ENCODE data around the gene GRIN3B. TPM values are rescaled to one million over a fixed set of nuclear protein-coding genes. Genes with fewer than 3 reads are reported as not detected.
A peak's percentile ranks its signal among the peaks of the same experiment; 100 is the strongest.

GRIN3B gene
- total RNA-seq, 1 experiment from 2014 or later = 0.11 TPM

GRCh38 chr19:1042689-1043511, 42.7 kb downstream of the GRIN3B start:
- no peaks in the 10 kb centered on the region for H3K9me3 ChIP-seq (ENCODE audit: insufficient read depth, low read depth)
- DNase-seq = no peak
- no peaks in the 10 kb centered on the region for H4K20me1 ChIP-seq (ENCODE audit: insufficient read depth)
- no peaks in the 10 kb centered on the region for H3K79me2 ChIP-seq (ENCODE audit: low read depth)
- TF ChIP-seq EZH2 (IDR thresholded peaks at IDR 0.05; ENCODE audit: low read depth) = no peak
- TF ChIP-seq, protein P1, sequence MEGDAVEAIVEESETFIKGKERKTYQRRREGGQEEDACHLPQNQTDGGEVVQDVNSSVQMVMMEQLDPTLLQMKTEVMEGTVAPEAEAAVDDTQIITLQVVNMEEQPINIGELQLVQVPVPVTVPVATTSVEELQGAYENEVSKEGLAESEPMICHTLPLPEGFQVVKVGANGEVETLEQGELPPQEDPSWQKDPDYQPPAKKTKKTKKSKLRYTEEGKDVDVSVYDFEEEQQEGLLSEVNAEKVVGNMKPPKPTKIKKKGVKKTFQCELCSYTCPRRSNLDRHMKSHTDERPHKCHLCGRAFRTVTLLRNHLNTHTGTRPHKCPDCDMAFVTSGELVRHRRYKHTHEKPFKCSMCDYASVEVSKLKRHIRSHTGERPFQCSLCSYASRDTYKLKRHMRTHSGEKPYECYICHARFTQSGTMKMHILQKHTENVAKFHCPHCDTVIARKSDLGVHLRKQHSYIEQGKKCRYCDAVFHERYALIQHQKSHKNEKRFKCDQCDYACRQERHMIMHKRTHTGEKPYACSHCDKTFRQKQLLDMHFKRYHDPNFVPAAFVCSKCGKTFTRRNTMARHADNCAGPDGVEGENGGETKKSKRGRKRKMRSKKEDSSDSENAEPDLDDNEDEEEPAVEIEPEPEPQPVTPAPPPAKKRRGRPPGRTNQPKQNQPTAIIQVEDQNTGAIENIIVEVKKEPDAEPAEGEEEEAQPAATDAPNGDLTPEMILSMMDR (conservative IDR thresholded peaks at IDR 0.05) = no peak
- H3K4me1 ChIP-seq (replicated peaks; ENCODE audit: insufficient read depth) = peaks cover 10% of the 10 kb centered on the region; the same call in 1 of the 2 replicates
- peaks cover 33% of the 10 kb centered on the region for H3F3A ChIP-seq (ENCODE audit: insufficient read depth, low read depth)
- no peaks in the 10 kb centered on the region for H3K27me3 ChIP-seq (ENCODE audit: insufficient read depth, low read depth)
- H3K27ac ChIP-seq = no peak overlapping the region
- no peak overlapping the region for H2AFZ ChIP-seq
- ChIA-PET POLR2A (ENCODE audit: unreplicated experiment) (interaction anchor here (0.6 kb wide), 1 partner anchor 312 kb away, joined by 4 read pairs; a partner anchor contains a TSS), CTCF (no interaction called here)
- H3K4me3 ChIP-seq = no peak overlapping the region
- H3K4me2 ChIP-seq = no peak overlapping the region
- BruUV-seq (replicated peaks) = no TSS peak
- no peaks in the 10 kb centered on the region for H3K9me2 ChIP-seq (ENCODE audit: insufficient read depth)
- intact Hi-C loops (cut with micrococcal nuclease; ENCODE audit: unreplicated experiment) = no loop called here
- H3K36me3 ChIP-seq (ENCODE audit: low read depth) = no peaks in the 10 kb centered on the region

DNA sequence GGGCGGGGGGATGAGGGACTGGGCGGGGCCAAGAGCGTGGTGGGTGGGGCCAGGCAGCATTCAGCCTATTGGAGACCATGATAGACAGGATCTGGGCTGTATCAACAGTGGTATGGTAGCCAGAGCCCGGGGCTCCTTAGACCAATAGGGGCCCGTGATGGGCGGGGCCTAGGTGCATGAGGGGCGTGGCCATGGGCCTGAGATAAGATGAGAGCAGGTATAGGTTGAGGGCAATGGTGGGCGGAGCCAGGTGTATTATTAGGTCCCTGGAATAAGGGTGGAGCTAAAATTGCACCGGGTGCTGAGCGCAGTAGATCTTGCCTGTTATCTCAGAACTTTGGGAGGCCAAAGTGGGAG, 45.0 kb downstream of the GRIN3B start:
- TF ChIP-seq EZH2 (IDR thresholded peaks at IDR 0.05; ENCODE audit: low read depth) = no peak
- TF ChIP-seq, protein P1 (conservative IDR thresholded peaks at IDR 0.05) = no peak
- no TSS peak for BruUV-seq (replicated peaks)
- no peak overlapping the region for H3K27ac ChIP-seq
- H3F3A ChIP-seq (ENCODE audit: insufficient read depth, low read depth) = peaks cover 19% of the 10 kb centered on the region
- intact Hi-C loops (cut with micrococcal nuclease; ENCODE audit: unreplicated experiment) = no loop called here
- H2AFZ ChIP-seq = no peak overlapping the region
- no peaks in the 10 kb centered on the region for H3K9me3 ChIP-seq (ENCODE audit: insufficient read depth, low read depth)
- ChIA-PET POLR2A (ENCODE audit: unreplicated experiment) (no interaction called here), CTCF (no interaction called here)
- no peak overlapping the region for H3K4me3 ChIP-seq
- no peaks in the 10 kb centered on the region for H3K27me3 ChIP-seq (ENCODE audit: insufficient read depth, low read depth)
- no peaks in the 10 kb centered on the region for H4K20me1 ChIP-seq (ENCODE audit: insufficient read depth)
- H3K36me3 ChIP-seq (ENCODE audit: low read depth) = no peaks in the 10 kb centered on the region
- H3K4me2 ChIP-seq = no peak overlapping the region
- H3K4me1 ChIP-seq (replicated peaks; ENCODE audit: insufficient read depth) = peaks cover 10% of the 10 kb centered on the region; the same call in 1 of the 2 replicates
- H3K9me2 ChIP-seq (ENCODE audit: insufficient read depth) = no peaks in the 10 kb centered on the region
- H3K79me2 ChIP-seq (ENCODE audit: low read depth) = no peaks in the 10 kb centered on the region
- peak; percentile 33 to 87 for DNase-seq

DNA sequence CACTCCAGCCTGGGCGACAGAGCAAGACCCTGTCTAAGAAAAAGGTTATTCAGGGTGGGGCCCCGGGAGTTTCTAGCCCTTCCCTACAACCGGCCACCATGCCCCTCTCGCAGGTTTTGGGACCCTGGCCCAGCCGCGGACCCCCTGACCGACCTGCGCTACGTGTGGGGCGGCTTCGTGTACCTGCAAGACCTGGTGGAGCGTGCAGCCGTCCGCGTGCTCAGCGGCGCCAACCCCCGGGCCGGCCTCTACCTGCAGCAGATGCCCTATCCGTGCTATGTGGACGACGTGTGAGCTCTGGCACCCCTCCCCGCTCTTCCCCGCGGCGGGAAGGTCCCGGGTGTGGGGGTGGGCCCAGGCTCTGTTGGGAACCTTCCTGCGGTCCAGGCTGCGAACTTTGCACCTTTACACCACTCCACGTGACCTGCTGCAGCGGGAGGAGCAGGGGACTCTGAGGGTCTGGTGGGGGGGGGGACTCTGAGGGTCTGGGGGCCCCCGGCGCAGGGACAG, 46.0 kb downstream of the GRIN3B start:
- Histone ChIP-seq H4K20me1 (ENCODE audit: insufficient read depth) (no peaks in the 10 kb centered on the region), H3K4me1 (replicated peaks; ENCODE audit: insufficient read depth) (peaks cover 3% of the 10 kb centered on the region; the same call in 1 of the 2 replicates), H3K9me2 (ENCODE audit: insufficient read depth) (no peaks in the 10 kb centered on the region), H3K4me2 (no peak overlapping the region), H2AFZ (no peak overlapping the region), H3K4me3 (no peak overlapping the region), H3K9me3 (ENCODE audit: insufficient read depth, low read depth) (no peaks in the 10 kb centered on the region), H3K27me3 (ENCODE audit: insufficient read depth, low read depth) (no peaks in the 10 kb centered on the region), H3K27ac (no peak overlapping the region), H3K79me2 (ENCODE audit: low read depth) (no peaks in the 10 kb centered on the region), H3F3A (ENCODE audit: insufficient read depth, low read depth) (peaks cover 16% of the 10 kb centered on the region), H3K36me3 (ENCODE audit: low read depth) (no peaks in the 10 kb centered on the region)
- DNase-seq = no peak
- no TSS peak for BruUV-seq (replicated peaks)
- intact Hi-C loops (cut with micrococcal nuclease; ENCODE audit: unreplicated experiment) = no loop called here
- CTCF ChIA-PET = interaction anchor here (0.5 kb wide), 1 partner anchor 89 kb away, joined by 5 read pairs; no protein-coding TSS in a partner anchor
- no peak for TF ChIP-seq EZH2 (IDR thresholded peaks at IDR 0.05; ENCODE audit: low read depth)
- TF ChIP-seq, protein P1 (conservative IDR thresholded peaks at IDR 0.05) = no peak
- POLR2A ChIA-PET (ENCODE audit: unreplicated experiment) = no interaction called here

All from PC-9 (cell line).